ENCODE results near the gene PLXNB1.

PLXNB1 gene

DNA sequence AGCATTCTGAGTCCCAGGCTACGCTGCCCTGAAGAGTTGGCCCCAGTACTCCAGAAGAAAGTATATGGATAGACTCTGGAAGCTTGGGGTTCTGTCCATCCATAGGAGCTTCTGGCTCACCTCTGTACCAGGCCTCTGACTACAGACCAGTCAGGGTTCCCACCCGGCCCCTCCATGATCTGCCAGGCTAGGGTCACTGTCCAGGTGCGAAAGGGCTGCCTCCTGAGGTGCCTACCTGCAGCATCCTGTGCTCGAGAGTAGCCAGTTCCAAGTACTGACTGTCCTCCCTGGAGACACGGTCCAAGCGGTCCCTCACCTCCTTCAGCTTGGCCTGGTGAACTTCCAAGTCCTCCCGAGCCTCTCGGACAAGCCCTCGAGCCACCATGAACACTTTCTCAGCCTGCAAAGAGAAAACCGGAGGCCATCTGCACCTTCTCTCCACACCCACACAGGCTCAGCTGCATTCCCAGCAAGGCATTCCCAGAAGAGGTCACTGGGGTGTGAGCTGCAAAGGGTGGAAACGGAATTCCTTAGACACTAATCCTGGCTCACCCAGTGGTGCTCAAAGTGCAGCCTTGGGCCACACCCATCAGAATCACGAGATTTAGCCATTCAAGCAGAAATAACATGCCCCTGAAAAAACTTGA lies 3.7 kb upstream of the PLXNB1 start:
- DNase-seq: no peak

DNA sequence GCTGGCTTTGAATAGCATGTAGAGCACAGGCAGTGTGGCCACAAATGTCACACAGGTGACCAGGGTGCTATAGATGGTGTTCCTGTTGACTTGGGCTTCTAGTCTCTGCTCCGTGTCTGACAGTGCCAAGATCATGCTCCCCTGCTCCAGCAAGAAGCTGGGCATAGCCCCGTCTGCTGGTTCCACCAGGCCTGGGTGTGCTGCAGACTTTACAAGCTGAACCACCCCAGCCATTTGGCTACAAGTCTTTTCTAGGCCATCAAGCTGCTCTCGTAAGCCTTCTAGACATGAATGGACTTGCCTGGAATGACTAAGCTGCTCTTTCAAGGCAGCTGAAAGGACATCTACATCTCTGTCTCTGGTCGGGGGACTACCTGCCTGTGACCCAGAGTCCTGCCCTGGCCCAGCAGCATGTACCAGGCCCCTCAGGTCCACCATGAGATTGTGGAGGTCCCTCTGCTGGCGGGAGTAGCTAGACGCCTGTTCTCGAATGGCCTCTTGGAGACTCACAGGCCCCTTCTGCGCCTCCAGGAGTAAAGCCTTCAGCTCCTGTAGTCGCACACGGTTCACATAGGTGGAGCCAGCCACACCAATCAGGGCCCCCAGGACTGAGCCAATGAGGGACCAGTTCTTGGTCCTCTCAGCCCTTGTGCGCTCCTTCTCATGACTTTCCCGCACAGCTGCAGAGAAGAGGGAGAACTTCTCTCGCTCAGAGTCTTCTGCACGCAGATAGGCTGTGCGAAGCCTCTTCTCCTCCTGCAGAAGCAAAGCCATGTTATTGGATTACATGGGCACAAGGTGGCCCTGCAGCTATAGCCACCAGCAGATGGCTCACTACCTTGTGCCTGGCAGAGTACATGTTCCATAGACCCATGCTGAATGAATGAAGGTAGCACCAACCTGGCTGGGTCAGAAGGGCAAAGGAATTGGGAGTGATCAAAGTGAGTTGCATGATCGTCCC lies 2.8 kb upstream of the PLXNB1 start:
- no peak for DNase-seq

GRCh38 chr3:48431224-48432029 lies 1.5 kb upstream of the PLXNB1 start:
- no peak for DNase-seq

DNA sequence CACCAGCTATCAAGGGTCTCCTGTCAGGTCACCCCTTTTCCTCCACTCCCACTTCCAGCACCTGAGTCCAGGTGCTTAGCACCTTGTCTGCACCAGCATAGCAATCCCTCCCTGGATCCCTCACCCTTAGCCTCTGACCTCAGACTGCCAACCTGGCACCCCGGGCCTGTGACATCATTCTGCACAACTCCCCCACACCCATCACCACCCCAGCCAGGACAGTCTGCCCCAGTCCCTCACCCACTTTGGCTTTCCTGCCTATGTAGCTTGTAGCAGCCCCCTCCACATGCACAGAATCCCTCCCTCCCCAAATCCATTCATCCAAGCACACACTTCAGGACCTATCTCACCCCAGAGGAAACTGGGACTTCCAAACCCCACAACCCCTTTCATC lies 819 bp upstream of the PLXNB1 start:
- DNase-seq: no peak

GRCh38 chr3:48429317-48429959 lies 448 bp downstream of the PLXNB1 start:
- no peak for DNase-seq

DNA sequence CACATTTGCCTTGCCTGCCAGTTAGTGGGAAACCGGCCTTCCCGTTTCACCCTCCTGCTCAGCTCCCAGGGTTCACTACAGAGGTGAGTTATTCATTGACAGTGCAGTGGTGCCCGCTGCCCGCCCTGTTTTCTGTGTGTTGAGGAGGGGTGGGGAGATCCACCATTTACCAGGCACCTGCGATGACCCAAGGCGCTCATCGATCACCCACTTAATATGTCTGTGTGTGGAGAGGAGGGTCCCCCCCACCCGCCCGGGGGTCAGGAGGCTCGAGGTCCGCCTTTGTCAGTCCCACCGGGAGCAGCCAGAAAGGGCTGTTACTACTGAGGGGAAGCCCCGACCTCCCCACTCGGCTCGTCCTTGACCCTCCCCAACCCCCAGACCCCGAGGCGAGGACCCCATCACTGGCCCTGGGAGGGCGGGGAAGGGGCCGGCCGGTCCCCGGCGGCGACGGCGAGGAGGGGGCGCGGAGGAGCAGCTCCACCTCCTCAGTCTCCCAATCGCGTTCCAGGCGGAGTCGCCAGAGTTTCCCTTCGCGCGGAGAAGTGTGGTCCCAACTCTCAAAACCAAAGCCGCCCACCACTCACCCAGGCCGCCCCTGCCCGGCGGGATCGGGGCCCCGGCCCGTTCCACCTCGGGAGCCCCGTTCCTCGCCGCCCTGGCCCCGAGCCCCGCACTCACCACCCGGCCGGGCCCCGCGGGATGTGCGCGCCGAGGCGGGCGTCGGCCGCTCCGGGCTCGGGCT lies 1.1 kb downstream of the PLXNB1 start:
- no peak for DNase-seq

- no peak for DNase-seq
Observed at GRCh38 chr3:48428088-48428571, 1.8 kb downstream of the PLXNB1 start.

- DNase-seq: no peak
Observed at GRCh38 chr3:48427630-48427962, 2.3 kb downstream of the PLXNB1 start.

DNA sequence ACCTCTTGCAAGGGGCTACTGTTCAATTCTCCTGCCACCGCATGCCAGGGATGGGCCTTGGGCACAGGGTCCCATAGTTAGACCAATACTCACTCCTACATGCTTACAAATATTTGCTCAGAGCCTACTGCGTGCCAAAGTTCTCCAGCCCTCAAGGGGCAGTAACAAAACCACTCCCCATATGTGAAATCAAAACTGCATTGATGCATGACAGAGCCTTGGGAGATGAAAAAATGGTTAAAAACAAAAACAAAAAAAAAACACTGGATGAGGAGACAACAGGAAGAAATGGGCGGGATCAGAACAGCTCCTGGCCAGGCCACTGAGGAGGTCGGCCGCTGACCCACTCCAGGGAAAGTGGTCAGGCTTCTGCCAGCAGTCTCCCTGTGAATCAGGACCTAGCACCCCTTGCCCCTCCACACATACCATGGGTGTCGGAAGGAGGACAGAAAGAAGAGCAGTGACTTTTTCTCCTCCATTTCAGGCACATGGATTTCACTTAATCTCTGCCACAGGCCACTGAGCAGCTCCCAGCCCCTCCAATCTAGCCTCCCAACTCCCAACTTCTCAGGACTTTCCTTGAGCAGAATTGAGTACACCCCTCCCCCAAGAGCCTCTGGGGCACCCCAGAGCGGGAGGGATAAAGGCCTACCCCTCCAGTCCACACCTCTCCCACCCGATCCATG lies 2.8 kb downstream of the PLXNB1 start:
- DNase-seq: no peak

DNA sequence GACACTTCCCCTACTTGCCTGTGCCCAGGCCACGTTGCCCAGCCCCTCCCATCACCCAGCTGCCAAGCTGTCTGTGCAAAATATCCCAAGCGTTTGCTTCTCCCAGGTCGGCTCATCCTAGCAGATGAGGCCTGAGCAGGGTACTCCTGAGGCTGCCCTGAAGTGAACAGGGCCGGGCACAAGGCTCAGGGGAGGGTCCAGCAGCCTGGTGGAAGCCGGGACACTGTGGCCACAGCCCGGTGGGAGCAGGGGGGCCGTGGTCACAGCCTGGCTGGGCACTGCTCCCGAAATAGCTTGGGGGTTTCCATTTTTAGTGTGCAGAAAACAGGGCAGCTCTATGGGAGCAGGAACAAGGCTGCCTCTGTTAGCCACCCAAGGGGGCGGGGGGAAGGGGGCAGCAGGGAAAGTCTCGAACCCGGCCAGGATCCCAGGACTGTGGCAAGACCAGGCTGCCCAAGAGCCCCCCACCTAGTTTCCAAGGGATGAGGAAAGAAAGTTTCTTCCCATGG lies 3.4 kb downstream of the PLXNB1 start:
- DNase-seq: no peak

- no peak for DNase-seq
Observed at GRCh38 chr3:48425281-48425812, 4.5 kb downstream of the PLXNB1 start.

- DNase-seq: no peak
Observed at GRCh38 chr3:48423883-48424695, 5.8 kb downstream of the PLXNB1 start.

DNA sequence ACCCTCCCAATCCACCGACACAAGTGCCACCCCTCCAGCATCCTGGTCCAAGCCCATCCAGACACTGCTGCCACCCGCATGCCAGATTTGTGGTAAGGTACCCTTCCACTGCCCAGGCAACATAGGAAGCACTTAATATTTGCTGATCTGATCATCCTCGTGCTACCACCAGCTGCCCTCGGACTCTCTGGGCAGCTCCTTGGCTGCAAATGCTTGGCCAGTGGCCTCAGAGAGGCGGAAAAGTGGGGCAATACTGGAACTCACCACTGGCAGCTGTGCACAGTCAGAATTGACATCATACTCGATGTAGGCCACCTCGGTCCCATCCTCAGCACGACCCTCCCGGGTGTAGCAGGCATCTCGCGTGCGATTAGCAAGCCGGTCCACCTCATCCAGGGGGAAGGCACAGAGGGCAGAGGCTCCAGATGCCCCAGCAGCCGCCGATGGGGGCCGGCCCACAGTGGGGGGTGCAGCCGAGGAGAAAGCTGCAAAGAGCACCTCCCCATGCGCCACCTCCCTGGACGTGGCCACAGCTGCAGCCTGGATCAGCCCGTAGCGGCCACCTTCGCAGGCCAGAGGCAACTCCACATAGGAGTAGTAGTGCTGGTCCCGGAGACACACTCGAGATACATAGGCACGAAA lies 6.5 kb downstream of the PLXNB1 start:
- no peak for DNase-seq

GRCh38 chr3:48422681-48423080 lies 7.2 kb downstream of the PLXNB1 start:
- no peak for DNase-seq

GRCh38 chr3:48422272-48422671 lies 7.6 kb downstream of the PLXNB1 start:
- no peak for DNase-seq

GRCh38 chr3:48420561-48420960 lies 9.3 kb downstream of the PLXNB1 start:
- DNase-seq: no peak

- no peak for DNase-seq
Observed at GRCh38 chr3:48419597-48419996, 10.3 kb downstream of the PLXNB1 start.

DNA sequence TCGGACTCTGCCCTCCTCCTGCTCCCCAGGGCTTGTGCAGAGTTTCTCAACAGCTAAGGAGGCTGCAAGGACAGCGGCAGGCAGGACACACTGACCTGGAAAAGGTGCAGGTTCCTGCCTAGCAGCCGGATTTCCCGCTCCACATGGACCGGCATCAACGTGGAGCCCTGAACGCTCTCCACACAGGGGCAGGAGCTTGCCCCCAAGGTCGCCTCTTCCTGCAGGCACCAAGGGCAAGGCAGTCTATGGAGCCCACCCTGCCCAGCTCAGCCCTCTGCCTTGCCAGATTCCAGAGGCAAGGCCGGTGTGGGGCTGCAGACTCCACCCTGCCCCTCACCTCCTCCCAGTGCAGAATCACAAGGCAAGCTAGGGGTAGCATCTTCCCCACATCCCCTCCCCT lies 10.7 kb downstream of the PLXNB1 start:
- DNase-seq: no peak

DNA sequence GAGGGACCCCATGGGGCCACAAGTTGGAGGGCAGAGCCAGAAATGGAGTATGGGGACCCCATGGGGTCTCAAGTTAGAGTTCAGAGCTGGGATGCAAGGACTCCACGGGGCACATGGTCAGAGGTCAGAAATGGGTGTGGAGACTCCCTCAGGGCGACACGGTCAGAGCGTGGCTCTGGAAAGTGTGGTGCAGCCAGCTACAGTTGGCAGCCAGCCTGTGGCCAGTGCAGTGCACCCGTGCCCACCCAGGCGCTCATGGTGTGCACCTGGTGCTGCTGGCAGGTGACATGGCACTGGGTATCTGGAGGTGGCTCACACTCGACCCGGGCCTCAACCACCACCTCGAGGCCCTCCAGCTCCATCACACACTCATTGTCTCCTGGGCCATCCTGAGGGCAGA lies 11.2 kb downstream of the PLXNB1 start:
- no peak for DNase-seq

DNA sequence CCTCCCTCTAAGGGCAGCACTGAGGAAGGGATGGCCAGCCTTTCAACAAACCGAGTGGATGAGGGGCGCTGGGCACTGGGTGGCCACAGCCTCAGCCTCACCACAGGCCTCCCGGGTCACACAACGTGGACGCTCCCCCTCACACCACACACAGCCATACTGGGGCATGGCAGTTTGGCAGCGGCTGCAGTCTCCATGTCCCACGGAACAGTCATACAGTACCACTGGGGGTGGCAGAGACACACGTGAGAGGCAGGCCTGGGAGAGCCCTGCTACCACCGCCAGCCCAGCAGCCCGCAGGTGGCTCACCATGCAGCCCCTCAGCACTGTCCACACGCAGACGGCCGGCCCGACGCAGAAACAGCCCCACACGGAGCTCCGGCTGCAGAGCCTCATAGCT lies 11.7 kb downstream of the PLXNB1 start:
- no peak for DNase-seq
